RWPE1 (cell line): Measurements from ENCODE around the gene ZNF423.
A peak's percentile ranks its signal among the peaks of the same experiment; 100 is the strongest.

Experiments used
- CTCF ChIA-PET: fragments of 350-600 bp; sonication (Branson Sonifier 250); formaldehyde crosslinking; extraction: SDS; loops from one replicate; lab custom pipeline; 2021; lab: Yijun Ruan, JAX
- POLR2A ChIA-PET: fragments of 400-600 bp; formaldehyde crosslinking; extraction: SDS; loops from one replicate; lab custom pipeline; 2020; ENCODE audit warnings: antibody characterized with exemption; ENCODE audit not compliant: low non-redundant PET; lab: Yijun Ruan, JAX
- DNase-seq: peaks from one replicate; pipeline ENCODE4 v3.0.0; 2012; ENCODE audit warnings: low spot score
- H3K27ac ChIP-seq: fragments of 450-650 bp; 2 replicates; pipeline ENCODE4 v1.5.1; 2017
- TF ChIP-seq, protein P1 (sequence below): fragments of 450-650 bp; conservative IDR thresholded peaks from 2 replicates; pipeline ENCODE4 v1.5.1; 2017; ENCODE audit warnings: low read depth, mild to moderate bottlenecking

Gene ZNF423

DNA sequence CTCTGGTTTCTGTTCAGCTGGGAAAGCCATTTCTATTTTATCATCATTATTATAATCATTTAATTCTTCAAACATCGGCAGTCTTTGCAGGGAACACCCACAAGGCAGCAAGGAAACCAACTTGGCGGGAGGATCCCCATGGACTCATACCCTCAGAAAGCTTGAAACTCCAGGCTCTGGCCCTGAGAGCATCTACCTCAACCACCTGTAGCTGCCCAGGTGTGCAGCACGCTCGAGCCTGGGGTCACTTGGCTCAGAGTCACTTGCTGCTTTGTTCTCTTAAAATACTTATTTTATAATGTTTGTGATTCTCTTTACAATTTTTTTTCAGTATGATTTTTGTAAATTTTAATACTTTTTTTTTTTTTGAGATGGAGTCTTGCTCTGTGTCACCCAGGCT lies 6.8 kb upstream of the ZNF423 start:
- ChIA-PET CTCF (no interaction called here), POLR2A (no interaction called here)
- TF ChIP-seq, protein P1, sequence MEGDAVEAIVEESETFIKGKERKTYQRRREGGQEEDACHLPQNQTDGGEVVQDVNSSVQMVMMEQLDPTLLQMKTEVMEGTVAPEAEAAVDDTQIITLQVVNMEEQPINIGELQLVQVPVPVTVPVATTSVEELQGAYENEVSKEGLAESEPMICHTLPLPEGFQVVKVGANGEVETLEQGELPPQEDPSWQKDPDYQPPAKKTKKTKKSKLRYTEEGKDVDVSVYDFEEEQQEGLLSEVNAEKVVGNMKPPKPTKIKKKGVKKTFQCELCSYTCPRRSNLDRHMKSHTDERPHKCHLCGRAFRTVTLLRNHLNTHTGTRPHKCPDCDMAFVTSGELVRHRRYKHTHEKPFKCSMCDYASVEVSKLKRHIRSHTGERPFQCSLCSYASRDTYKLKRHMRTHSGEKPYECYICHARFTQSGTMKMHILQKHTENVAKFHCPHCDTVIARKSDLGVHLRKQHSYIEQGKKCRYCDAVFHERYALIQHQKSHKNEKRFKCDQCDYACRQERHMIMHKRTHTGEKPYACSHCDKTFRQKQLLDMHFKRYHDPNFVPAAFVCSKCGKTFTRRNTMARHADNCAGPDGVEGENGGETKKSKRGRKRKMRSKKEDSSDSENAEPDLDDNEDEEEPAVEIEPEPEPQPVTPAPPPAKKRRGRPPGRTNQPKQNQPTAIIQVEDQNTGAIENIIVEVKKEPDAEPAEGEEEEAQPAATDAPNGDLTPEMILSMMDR: no peak
- no peak overlapping the region for H3K27ac ChIP-seq
- DNase-seq: no peak

DNA sequence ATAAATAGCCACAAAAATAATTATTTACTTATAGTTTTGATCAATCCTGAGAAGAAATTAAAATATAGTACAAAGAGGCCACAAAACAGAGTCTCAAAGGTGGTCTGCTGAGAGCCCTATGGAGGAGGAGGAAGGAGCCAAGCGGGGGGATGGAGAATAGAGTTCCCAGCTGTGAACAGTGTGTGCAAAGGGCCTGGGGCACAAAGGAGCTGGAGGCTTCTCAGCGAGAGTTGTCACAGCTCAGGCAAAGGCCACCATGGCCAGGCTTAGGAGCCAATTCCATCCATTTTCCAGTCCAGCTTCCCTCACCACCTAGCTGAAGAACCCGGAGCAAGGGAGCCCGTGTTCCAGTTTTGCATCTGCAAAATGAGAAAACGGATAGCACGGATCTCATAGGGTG lies 5.4 kb upstream of the ZNF423 start:
- TF ChIP-seq, protein P1: no peak
- CTCF ChIA-PET: interaction anchor here (0.6 to 0.7 kb wide), 2 partner anchors 41 to 112 kb away, joined by 3 read pairs; no protein-coding TSS in a partner anchor
- no peak overlapping the region for H3K27ac ChIP-seq
- DNase-seq: no peak
- POLR2A ChIA-PET: no interaction called here

DNA sequence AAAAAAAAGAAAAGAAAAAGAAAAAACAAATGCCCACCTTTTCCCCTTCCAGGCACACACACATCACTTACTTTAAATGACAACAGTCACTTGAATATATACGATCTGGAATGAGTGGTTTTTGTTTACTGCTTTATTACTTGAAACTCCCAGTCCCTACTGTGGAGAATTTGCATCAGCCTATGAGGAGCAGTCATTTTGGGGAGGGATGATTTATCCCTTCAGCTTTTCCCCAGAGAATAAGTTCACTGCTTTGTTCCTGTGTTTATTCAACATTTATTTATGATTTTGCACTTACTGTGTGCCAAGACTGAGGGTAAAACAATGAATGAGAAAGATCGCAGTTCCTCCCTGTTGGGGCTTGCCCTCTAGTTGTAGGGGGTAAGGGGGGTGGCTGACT lies 4.7 kb upstream of the ZNF423 start:
- CTCF ChIA-PET: interaction anchor here (0.7 kb wide), 2 partner anchors 42 to 1745 kb away, joined by 3 read pairs; no protein-coding TSS in a partner anchor
- POLR2A ChIA-PET: no interaction called here
- TF ChIP-seq, protein P1: no peak
- DNase-seq: no peak
- H3K27ac ChIP-seq: no peak overlapping the region

DNA sequence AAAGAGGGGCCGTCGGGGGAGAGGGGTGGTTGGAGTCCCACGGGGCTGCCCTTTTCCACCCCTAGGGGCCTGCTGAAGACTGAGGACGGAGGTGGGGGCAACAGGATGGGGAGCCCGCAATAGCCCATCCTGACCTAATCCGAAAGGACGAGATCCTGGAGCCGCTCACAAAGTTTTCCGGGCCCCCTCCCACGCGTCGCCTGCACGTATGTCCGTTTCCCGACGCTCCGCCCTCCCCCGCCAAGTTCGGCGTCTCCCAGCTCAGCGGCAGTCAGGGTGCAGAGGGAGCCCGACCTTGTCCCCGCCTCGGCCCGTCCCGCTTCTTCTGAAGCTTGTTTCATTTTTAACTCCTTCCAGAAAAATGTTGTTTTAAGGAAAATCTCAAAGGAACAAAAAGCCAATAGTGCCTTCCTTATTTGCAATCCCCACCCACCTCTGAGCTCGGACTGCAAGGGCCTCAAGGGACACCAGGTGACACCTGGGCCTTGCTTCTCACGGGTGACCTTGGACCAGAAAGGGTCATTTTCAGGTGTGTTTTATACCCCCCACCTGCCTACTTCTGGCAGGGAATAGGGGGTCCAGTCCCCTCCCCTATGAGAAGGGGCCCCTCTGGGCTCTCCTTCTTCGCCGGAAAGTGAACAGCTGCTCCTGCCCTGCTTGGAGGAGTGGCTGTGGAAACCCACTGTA lies 3.4 kb upstream of the ZNF423 start:
- DNase-seq: no peak
- TF ChIP-seq, protein P1: no peak
- CTCF ChIA-PET: no interaction called here
- POLR2A ChIA-PET: no interaction called here
- no peak overlapping the region for H3K27ac ChIP-seq

DNA sequence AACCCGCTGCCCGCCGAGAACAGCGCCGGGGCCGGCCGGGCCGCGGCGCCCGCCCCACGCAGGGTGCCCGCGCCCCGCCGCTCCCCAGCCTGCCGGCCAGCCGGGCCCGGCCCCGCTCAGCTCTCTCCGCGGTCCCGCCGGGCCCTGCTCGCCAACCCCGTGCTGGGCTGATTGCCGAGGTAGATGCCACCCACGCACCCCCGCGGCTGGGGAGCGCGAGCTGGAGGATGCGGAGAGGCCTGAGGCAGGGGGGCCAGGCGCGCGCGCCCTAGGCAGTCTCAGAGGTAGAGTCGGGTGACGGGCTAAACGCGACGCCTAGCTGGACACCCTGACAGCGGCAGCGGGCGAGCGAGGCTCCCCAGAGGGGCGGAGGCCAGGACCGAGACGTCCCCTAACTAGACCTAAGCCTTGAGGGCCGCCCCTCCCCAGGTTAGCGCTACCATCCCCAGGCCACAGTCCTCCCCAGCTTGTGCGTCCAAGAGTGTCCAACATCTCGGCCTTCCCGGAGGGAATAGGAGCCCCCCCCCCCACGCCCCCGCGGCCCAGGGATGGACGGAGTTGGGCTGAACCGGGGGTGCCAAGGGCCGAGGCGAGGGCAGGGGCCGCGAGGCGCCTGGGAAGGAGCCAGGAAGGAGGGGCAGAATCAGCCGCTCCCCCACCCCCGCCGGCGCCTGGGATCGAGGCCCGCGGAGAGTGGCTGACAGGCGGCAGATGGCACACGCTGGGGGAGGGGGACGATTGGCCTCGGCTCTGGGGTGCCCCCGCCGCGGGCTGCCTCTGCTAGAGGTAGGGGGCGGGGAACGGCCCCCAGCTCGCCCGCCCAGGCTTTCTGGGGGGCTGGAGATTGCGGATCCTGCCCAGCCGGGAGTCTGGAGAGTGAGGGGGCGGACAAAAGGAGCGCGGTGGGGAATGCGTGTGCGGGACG lies 2.5 kb upstream of the ZNF423 start:
- TF ChIP-seq, protein P1: no peak
- no peak overlapping the region for H3K27ac ChIP-seq
- peak; percentile 8 for DNase-seq
- ChIA-PET CTCF (interaction anchor here (0.5 to 2.4 kb wide), 14 partner anchors 13 to 1469 kb away, joined by 3 to 12 read pairs (median 4); no protein-coding TSS in a partner anchor), POLR2A (no interaction called here)
